GM19452 (cell line): ENCODE data around the gene ATP6V0A4.
"Not testable (repeated sequence)": the region's sequence is repeated elsewhere in the genome, so short reads cannot be mapped to it uniquely, and the experiment has no call there.

Experiments
- ATAC-seq: cut with Tn5 transposase; IDR thresholded peaks from one replicate; pipeline ENCODE4 v1.9.1; 2021; ENCODE audit not compliant: unreplicated experiment

The ATP6V0A4 gene

DNA sequence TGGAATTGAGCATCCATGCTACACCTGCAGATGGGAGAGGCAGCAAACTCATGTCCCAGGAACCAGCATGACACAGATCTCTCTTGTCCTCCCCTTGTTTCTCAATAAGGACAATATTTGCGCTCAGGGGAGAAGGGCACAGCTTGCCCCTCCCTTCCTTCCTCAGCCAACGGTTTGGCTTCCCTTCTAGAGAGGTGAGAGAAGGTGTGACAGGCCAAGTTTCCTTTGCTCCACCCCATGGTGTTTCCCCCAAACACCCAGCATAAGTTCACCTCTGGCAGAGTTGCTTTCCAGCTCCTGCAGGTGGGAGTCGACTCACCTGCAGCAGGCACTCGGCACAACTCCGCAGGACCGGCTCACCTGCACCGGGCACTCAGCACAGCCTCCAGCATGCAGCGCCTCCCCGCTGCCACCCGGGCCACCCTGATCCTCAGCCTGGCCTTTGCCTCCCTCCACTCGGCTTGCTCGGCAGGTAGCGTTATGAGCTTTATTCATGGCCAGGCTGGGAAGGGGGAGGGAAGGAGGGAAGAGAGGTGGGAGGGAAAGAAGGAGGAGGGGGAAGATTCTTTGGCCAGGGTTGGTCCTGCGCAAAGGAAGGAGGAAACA is at the start of gene ATP6V0A4, which contains the start of gene TMEM213:
ATP6V0A4 (minus strand) TSS at position 482 of the 606 bp plus-strand sequence. CDS start 26,949 bp downstream, outside the sequence.
TMEM213 (plus strand) TSS at position 280 of the 606 bp plus-strand sequence; CDS start at position 391, 111 bp downstream.
- no peak for ATAC-seq

- no peak for ATAC-seq
These were observed 47.7 kb upstream of the ATP6V0A4 start for GRCh38 chr7:138845711-138846110.

DNA sequence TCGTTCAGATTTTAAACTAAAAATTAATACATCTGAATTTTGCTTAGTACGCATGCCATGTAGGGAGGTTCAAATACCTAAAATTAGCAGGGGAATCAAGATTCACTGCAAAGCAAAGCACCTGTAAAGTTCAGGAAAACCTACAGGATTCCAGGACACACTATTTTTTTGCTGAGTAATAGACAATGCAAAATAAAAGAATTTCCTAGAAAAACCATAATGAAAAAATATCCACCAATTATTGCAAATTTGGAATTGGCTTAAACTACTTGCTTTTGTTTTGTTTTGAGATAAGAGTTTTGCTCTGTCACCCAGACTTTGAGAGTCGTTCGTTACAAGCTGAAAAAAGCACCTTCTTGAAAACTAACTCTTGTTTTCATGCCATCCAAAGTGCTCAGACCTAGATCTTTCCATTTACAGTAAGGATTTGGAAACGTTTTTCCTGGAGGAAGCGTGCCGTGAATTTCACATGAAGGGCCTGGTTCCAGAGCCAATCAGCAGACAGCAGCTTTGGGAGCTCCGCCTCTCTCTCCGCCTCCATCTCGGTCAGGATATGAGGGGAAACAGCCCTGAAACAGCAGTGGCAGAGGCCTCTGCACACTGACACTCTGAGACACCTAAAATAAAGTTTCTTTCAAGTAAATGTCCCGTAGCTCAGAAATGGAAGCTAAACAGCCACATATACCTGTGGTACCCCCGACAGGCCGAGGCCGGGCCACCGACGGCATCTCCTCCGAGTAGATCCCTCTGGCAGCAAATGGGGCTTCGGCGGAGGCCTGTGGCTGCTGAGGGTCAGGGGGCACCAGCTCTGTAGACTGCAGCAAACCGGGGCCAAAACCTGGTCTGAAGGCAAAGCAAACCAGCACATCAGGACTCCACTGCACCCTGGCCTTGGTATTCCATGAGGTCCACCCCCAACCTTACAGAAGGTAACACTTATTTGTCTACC is 45.9 kb upstream of the ATP6V0A4 start:
- no peak for ATAC-seq

GRCh38 chr7:138842111-138842510 is 44.1 kb upstream of the ATP6V0A4 start:
- no peak for ATAC-seq

DNA sequence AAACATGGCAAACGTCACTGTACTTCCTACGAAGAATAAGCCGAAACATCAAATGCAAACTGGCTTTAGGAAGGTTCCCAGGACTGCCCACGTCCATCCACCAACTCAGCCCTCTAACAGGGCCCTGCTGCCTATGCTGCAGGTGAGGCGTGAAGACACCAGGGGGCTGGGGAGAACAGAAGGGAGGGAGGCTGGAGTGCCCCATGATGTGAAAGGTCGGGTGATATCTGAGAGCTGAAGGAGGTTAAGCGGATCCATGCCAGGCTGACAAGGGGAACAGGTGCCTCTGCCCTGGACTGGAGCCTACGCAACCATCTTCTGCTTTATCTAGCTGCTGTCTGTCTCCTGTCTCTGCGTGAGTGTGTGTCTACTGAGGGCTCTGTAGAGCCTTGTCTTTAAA is 40.2 kb upstream of the ATP6V0A4 start:
- ATAC-seq, result no peak

DNA sequence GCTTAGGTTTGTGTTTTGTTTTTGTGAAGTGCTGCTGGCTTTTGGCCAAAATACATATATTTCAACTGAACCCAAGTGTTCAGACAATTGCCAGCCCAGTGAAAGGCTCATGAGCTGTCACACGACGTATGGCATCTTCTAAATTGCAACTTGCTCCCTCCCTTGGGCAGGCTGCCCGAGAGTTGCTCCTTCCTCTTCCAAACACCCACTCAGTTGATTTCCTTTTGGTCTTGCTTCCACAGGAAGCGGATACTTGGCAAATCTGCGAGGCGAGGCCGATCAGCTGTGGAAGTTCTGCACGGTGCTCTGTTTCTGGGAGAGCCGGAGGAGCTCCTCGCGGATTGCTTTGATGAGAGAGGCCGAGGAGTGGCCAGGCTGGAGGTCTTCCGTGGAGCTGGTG is 39.6 kb upstream of the ATP6V0A4 start:
- no peak for ATAC-seq

- no peak for ATAC-seq
These were observed 37.1 kb upstream of the ATP6V0A4 start for GRCh38 chr7:138835087-138835486.

GRCh38 chr7:138834583-138834982 is 36.6 kb upstream of the ATP6V0A4 start:
- ATAC-seq, result no peak

DNA sequence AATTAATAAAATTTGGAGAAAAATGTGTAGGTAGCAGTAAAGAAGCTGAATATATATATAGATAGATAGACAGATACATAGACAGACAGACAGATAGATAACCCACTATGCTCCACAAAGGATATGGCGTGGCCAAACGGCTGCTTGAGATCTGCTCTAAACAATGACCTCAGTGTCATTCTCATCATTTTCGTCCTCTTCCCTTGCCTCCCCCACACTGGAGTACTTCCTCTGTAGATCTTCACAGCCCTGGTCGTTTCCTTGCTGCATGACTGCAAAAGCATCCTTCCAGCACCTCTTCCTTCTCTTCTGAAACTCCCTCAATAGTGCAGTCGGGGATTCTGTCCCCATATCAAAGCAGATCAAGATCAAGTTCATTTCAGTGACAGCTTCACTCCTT is 35.6 kb upstream of the ATP6V0A4 start:
- ATAC-seq, result no peak

DNA sequence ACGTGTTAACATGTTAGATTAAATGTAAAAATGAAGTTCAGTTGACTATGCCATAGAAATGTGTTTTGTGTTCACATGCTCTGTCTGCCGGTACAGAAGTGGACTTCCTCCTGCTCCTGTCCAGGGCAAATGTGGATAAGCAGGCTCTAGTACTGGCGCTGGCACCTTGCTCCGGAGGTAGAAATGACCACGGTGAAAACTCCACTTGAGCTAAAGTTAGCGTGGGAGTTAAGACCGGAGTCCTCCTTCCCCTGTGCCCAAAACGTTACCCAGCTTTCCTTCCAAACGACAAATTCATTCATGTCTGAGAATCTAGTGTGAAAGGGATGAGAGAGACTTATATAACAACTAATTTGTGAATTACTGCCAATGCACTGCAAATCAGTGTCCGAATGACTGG is 35.0 kb upstream of the ATP6V0A4 start:
- no peak for ATAC-seq

DNA sequence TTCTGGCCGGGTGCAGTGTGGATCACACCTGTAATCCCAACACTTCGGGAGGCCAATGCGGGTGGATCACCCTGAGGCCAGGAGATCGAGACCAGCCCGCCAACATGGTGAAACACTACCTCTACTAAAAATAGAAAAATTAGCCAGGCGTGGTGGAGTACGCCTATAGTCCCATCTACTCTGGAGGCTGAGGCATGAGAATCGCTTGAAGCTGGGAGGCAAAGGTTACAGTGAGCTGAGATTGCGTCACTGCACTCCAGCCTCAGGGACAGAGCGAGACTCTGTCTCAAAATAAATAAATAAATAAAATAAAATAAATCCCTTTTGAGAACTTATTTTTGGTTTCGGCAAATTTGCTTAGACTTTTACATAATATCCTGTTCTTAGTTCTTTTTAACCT is 31.3 kb upstream of the ATP6V0A4 start:
- no peak for ATAC-seq

DNA sequence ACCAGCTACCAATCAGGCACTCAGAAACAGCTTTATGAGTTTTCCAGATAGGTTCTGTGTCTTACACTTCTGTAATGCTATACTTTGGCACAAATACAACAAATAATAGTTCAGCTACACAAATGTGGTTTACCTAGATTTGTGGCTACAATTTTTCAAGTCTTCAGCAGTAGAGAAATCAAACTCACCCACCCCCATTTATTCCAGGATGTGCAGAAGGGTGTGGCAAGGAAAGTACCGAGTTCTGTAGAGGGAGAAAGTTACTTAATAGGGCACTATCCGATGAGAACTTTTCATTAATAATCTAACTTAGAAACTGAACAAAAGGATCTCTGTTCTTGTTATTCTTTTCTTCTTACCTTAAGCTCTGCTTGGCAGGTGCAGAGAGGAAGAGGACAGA is 30.3 kb upstream of the ATP6V0A4 start:
- no peak for ATAC-seq

GRCh38 chr7:138825049-138825721 is 27.2 kb upstream of the ATP6V0A4 start:
- ATAC-seq, result no peak

- no peak for ATAC-seq
These were observed 25.0 kb upstream of the ATP6V0A4 start for GRCh38 chr7:138822867-138823535.

DNA sequence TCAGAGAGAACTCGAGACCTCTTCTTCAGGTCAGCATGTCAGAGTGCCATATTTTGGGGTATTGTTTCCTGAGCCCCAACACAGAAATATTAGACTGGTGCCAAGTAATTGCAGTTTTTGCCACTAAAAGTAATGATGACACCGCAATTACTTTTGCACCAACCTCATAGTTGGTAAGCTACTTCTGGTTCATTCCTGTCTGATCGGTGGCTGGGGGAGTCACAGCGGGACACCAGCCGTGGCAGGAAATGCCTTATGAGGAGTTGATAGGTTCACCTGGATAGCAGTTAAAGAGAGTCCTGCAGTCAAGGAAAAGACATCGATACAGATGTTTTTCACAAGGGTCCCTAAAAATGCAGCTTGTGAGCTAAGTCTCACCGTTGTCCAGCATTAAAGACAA is 23.9 kb upstream of the ATP6V0A4 start:
- ATAC-seq, result no peak

DNA sequence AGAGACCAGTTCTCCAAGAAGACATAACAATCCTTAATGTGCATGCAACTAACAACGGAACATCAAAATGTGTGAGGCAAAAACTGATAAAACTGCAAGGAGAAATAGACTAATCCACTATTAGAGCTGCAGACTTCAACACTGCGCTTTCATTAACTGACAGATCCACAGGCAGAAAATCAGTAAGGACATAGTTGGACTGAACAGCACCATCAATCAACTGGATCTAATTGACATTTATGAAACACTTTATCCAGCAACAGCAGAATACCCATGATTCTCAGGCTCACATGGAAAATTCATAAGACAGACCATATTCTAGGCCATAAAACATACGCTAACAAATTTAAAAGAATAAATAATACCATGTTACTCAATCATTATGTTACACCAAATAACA is 21.6 kb upstream of the ATP6V0A4 start:
- no peak for ATAC-seq

- ATAC-seq, result no peak
These were observed 18.7 kb upstream of the ATP6V0A4 start for GRCh38 chr7:138816650-138817049.

- no peak for ATAC-seq
These were observed 16.9 kb upstream of the ATP6V0A4 start for GRCh38 chr7:138814816-138815332.

- ATAC-seq, result no peak
These were observed 15.9 kb upstream of the ATP6V0A4 start for GRCh38 chr7:138813945-138814344.

DNA sequence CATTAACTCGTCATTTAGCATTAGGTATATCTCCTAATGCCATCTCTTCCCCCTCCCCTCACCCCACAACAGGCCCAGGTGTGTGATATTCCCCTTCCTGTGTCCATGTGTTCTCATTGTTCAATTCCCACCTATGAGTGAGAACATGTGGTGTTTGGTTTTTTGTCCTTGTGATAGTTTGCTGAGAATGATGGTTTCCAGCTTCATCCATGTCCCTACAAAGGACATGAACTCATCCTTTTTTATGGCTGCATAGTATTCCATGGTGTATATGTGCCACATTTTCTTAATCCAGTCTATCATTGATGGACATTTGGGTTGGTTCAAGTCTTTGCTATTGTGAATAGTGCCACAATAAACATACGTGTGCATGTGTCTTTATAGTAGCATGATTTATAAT is 13.3 kb upstream of the ATP6V0A4 start:
- not testable (repeated sequence) for ATAC-seq

DNA sequence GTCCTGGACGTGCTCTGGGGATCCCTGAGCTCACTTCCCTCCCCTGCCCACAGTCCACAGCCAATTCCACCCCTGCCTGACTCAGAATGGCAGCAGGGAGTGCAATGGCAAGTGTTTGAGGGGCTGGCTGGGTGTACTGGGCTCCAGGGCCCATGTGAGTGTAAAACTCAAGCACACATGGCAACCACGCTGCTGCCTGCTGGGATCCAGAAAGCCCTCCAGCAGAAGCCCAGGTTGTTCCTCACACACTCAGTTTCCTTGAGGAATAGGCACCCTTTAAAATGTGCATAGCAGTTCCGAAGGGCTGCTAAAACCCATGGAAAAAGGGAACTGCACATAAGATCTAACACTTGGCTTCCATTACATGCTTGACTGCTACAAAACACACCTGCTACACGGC is 11.3 kb upstream of the ATP6V0A4 start:
- no peak for ATAC-seq
